ENCODE measurements around the gene MYO15A. TPM values are rescaled to one million over a fixed set of nuclear protein-coding genes. Genes with fewer than 3 reads are reported as not detected.

The MYO15A gene
- total and polyA plus RNA-seq, 2 experiments from 2014 or later = 1.0 to 2.2 TPM

- TF ChIP-seq EZH2 (IDR thresholded peaks at IDR 0.05; ENCODE audit: low read depth, unreplicated experiment) (no peak), ETS1 (IDR thresholded peaks at IDR 0.05) (no peak), CREB1 (CRISPR knock-in tag; IDR thresholded peaks at IDR 0.05; ENCODE audit: low read depth) (no peak), ZNF114 (CRISPR knock-in tag; IDR thresholded peaks at IDR 0.05) (no peak), STAT1 (IDR thresholded peaks at IDR 0.05; ENCODE audit: unreplicated experiment) (no peak)
These were observed 64.1 kb downstream of the MYO15A start (continued) for GRCh38 chr17:18172531-18173278.

GRCh38 chr17:18173740-18174139, 65.2 kb downstream of the MYO15A start:
- no peak overlapping the region for H3K27ac Mint-ChIP-seq
- no peaks in the 10 kb centered on the region; the same call in 2 of the 3 replicates for H3K9me3 Mint-ChIP-seq
- H3K27ac ChIP-seq (ENCODE audit: low read depth) = no peak overlapping the region
- no peaks in the 10 kb centered on the region for H3K36me3 ChIP-seq (ENCODE audit: insufficient read depth)
- H3K4me3 Mint-ChIP-seq = no peak overlapping the region
- ATAC-seq (no peak), DNase-seq (ENCODE audit: low spot score) (no peak)
- H3K27me3 ChIP-seq (ENCODE audit: insufficient read depth) = no peaks in the 10 kb centered on the region
- H3K4me3 ChIP-seq = no peak overlapping the region
- no peaks in the 10 kb centered on the region for H4K20me1 ChIP-seq (replicated peaks; ENCODE audit: insufficient read depth)
- H3K9me2 ChIP-seq (ENCODE audit: insufficient read depth) = no peaks in the 10 kb centered on the region
- no peaks in the 10 kb centered on the region for H3F3A ChIP-seq (replicated peaks; ENCODE audit: low read depth)
- no peak overlapping the region for H2AFZ ChIP-seq
- peaks cover 7% of the 10 kb centered on the region for H3K27me3 Mint-ChIP-seq (ENCODE audit: insufficient read depth, low read depth, poor library complexity)
- no peak overlapping the region for H3K4me2 ChIP-seq
- H3K4me1 ChIP-seq (ENCODE audit: insufficient read depth) = no peaks in the 10 kb centered on the region
- no peaks in the 10 kb centered on the region for H3K79me2 ChIP-seq (replicated peaks; ENCODE audit: insufficient read depth)
- no peaks in the 10 kb centered on the region for H3K36me3 Mint-ChIP-seq (ENCODE audit: low read depth)
- H3K4me1 Mint-ChIP-seq = peaks cover 3% of the 10 kb centered on the region; the same call in 1 of the 3 replicates
- TF ChIP-seq EZH2phosphoT487 (IDR thresholded peaks at IDR 0.05; ENCODE audit: unreplicated experiment) = no peak
- no peak for TF ChIP-seq STAT1 (IDR thresholded peaks at IDR 0.05; ENCODE audit: unreplicated experiment)
- no peak for TF ChIP-seq CREB1 (CRISPR knock-in tag; IDR thresholded peaks at IDR 0.05; ENCODE audit: low read depth)
- no peak for TF ChIP-seq EZH2 (IDR thresholded peaks at IDR 0.05; ENCODE audit: low read depth, unreplicated experiment)
- no peak for TF ChIP-seq ETS1 (IDR thresholded peaks at IDR 0.05)
- TF ChIP-seq ZNF114 (CRISPR knock-in tag; IDR thresholded peaks at IDR 0.05) = no peak
- no peak for TF ChIP-seq REST (IDR thresholded peaks at IDR 0.05; ENCODE audit: unreplicated experiment)
- no peak for TF ChIP-seq NANOG (IDR thresholded peaks at IDR 0.05; ENCODE audit: borderline replicate concordance)
- TF ChIP-seq ZNF462 (CRISPR knock-in tag; IDR thresholded peaks at IDR 0.05) = no peak
- no peak for TF ChIP-seq ZNF331 (CRISPR knock-in tag; IDR thresholded peaks at IDR 0.05; ENCODE audit: low read depth)
- no peak for TF ChIP-seq POLR2AphosphoS5 (IDR thresholded peaks at IDR 0.05; ENCODE audit: low read depth)

Measured in GM23338 (cell line).